Measurements from ENCODE around the gene COL18A1.

COL18A1 gene

DNA sequence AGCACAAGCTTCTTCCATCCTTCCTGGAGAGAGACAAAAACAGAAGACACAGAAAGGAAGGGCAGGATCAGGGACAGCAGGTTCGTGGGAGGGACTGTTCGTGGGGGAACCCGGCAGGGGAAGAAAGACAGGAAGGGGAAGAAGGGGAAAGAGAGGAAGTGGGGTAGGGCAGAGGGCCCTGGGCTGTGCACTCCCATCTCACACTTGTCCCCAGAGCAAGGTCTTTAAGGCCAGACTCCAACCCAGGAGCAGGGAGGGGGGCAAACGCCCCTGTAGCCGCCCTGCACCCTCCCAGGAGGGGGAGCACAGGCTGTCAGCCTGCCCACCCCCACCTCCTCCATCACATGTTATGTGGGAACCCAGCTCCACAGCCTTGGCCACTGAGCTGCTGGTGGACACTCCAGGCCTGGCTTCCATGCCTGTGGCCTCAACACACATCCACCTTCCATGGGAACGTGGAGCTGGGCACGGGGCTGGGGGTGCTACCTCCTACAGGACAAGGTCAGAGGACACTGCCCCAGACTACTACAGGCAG is 127.9 kb downstream of the COL18A1 start:
- no peak for DNase-seq
- Histone ChIP-seq H3K36me3 (replicated peaks) (peaks cover 14% of the 10 kb centered on the region), H3K27ac (no peak overlapping the region), H3K4me3 (ENCODE audit: low read depth, low read length) (no peak overlapping the region), H3K27me3 (replicated peaks) (no peaks in the 10 kb centered on the region)
- in situ Hi-C loops (cut with HindIII; ENCODE audit: low pct_ligation_motif_present, low sequenced_read_pairs) = no loop called here
- TF ChIP-seq CTCF (IDR thresholded peaks at IDR 0.05; ENCODE audit: low read depth, low read length, missing control alignments) = no peak

DNA sequence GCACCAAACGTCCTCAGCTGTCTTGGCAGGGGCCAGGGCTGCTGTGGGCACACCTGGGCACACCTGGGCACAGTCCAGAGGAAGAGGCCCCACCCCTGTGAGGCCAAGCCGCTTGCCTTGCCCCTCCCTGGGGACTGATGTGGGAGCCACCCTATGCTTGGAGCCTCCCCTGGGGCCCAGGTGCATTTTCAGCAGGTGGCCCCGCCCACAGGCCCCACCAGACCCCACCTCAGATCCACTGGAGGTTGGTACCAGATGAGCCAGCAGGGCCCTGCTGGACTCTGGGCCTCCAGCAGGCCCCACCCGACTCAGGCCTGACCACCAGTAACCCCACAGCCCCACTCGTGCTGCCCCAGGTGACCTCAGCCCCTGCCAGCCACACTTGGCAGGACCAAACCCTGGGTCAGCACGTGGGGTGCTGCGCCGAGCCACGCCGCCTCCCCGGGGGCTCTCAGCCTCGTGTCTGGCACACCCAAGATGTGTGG is 128.4 kb downstream of the COL18A1 start:
- no peak for TF ChIP-seq CTCF (IDR thresholded peaks at IDR 0.05; ENCODE audit: low read depth, low read length, missing control alignments)
- H3K27ac ChIP-seq = no peak overlapping the region
- H3K36me3 ChIP-seq (replicated peaks) = peaks cover 14% of the 10 kb centered on the region
- H3K27me3 ChIP-seq (replicated peaks) = no peaks in the 10 kb centered on the region
- in situ Hi-C loops (cut with HindIII; ENCODE audit: low pct_ligation_motif_present, low sequenced_read_pairs) = no loop called here
- H3K4me3 ChIP-seq (ENCODE audit: low read depth, low read length) = no peak overlapping the region
- no peak for DNase-seq

DNA sequence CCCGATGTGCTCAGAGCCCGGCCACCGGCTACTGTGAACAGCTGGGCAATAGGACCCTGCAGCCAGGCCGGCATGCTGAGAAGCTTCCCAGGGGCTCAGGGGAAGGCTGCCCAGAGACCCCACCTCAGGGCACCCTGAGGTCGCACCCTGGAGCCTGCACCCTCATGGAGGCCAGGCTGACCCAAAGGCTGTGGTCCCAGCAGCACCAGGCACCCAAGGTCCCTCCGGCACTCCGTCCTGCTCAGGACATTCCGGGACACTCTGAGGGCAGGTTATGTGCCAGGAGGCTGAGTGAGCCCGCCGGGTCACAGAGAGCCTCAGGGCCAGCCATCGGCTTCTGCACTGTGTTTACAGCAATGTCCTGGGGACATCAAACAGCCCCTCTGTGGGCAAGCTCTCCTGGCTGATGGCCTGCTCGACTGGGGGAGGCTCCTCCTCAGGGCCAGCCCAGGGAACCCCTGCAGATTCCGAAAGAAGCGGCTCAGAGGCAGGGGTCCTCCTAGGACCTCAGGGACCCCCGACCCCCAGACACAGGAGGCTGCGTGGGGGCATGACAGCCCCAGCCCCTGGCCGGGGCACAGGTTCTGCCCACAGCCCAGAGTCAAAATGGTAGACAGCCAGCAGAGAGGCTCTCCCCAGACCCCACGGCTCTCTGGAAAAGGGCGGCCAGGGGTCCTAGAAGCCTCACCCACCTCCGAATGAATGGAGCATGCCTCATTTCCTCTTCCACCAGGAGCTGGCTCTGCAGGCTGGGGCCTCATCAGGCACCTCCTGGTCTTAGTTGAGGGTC is 129.1 kb downstream of the COL18A1 start:
- Histone ChIP-seq H3K36me3 (replicated peaks) (peaks cover 14% of the 10 kb centered on the region), H3K27ac (no peak overlapping the region), H3K27me3 (replicated peaks) (no peaks in the 10 kb centered on the region), H3K4me3 (ENCODE audit: low read depth, low read length) (no peak overlapping the region)
- no peak for DNase-seq
- no peak for TF ChIP-seq CTCF (IDR thresholded peaks at IDR 0.05; ENCODE audit: low read depth, low read length, missing control alignments)
- in situ Hi-C loops (cut with HindIII; ENCODE audit: low pct_ligation_motif_present, low sequenced_read_pairs) = no loop called here

DNA sequence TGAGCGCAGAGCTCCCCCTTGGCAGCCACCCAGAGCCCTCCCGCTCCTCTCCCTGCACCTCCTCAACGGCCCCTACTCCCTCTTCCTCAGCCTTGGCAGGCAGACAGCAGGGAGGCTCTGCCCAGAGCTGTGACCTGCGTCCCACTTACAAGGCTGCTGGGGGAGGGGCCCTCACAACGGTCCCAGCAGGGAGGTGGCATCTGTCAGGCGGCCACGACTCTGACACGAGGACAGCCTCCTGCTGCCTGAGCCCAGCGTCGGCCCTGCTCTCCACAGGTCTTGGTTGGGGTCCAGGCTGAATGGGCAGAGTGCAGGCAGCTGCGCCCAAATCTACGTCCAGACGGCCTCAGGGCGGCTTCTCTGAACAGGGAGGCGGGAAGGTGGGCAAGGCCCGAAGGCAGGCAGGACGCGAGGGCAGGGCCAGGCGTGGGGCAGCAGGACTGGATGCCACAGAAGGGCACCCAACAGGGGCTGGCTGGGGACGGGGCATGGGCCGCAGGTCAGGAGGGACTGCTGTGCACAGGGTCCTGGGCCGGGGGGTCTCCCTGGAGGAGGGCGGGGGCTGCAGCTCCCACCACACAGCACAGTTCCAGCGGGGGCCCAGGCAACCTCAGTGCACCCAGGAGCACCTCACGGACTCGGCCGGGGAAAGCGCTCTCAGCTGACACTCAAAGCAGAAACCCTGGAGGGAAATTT is 129.8 kb downstream of the COL18A1 start:
- Histone ChIP-seq H3K4me3 (ENCODE audit: low read depth, low read length) (no peak overlapping the region), H3K27ac (no peak overlapping the region), H3K36me3 (replicated peaks) (peaks cover 9% of the 10 kb centered on the region), H3K27me3 (replicated peaks) (no peaks in the 10 kb centered on the region)
- no peak for TF ChIP-seq CTCF (IDR thresholded peaks at IDR 0.05; ENCODE audit: low read depth, low read length, missing control alignments)
- no peak for DNase-seq
- in situ Hi-C loops (cut with HindIII; ENCODE audit: low pct_ligation_motif_present, low sequenced_read_pairs) = no loop called here

DNA sequence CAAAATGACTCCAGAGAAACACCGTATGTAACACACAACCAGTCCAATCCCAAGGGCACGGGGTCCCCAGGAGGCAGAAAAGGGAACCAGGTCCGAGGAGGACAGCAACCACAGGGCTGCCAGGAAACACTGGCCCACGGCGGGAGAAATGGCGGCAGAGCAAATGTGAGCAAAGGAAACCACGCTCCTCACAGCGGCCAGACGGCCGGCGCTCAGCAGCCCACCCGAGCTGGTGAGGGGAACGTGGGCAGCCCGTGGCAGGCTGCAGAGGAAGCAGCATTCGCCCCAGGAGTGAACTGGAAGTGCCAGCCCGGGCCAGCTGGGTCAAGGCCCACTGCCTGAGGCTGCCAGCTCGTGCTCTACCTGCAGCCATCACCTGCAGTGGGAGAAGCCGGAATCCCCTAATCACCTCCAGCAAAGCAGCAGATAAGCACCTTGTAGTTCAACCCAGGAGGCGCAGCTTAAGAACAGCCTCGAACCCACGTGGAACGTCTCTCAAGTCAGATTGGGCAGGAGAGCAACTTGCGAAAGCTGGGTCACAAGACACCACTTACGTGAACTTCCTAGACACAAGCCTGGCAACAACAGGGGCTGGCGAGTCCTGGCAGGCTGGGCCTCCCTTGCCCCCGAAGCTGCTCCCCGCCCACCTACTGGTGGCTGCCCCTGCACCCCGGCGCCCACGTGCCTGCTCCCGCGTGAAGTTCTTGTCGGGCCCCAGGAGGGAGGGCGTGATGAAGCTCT is 130.5 kb downstream of the COL18A1 start:
- in situ Hi-C loops (cut with HindIII; ENCODE audit: low pct_ligation_motif_present, low sequenced_read_pairs) = no loop called here
- DNase-seq = no peak

More for the DNA sequence above, 130.5 kb downstream of the COL18A1 start:
- H3K27me3 ChIP-seq (replicated peaks) = no peaks in the 10 kb centered on the region
- no peak overlapping the region for H3K4me3 ChIP-seq (ENCODE audit: low read depth, low read length)
- no peak overlapping the region for H3K27ac ChIP-seq
- TF ChIP-seq CTCF (IDR thresholded peaks at IDR 0.05; ENCODE audit: low read depth, low read length, missing control alignments) = no peak
- H3K36me3 ChIP-seq (replicated peaks) = peaks cover 1% of the 10 kb centered on the region
